GM21619 (cell line): Measurements from ENCODE around the gene SF1.
"Not testable (repeated sequence)": the region's sequence is repeated elsewhere in the genome, so short reads cannot be mapped to it uniquely, and the experiment has no call there.

Source experiments
- ATAC-seq: cut with Tn5 transposase; IDR thresholded peaks from one replicate; pipeline ENCODE4 v1.9.1; 2021; ENCODE audit not compliant: unreplicated experiment

SF1 gene, protein sequence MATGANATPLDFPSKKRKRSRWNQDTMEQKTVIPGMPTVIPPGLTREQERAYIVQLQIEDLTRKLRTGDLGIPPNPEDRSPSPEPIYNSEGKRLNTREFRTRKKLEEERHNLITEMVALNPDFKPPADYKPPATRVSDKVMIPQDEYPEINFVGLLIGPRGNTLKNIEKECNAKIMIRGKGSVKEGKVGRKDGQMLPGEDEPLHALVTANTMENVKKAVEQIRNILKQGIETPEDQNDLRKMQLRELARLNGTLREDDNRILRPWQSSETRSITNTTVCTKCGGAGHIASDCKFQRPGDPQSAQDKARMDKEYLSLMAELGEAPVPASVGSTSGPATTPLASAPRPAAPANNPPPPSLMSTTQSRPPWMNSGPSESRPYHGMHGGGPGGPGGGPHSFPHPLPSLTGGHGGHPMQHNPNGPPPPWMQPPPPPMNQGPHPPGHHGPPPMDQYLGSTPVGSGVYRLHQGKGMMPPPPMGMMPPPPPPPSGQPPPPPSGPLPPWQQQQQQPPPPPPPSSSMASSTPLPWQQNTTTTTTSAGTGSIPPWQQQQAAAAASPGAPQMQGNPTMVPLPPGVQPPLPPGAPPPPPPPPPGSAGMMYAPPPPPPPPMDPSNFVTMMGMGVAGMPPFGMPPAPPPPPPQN

DNA sequence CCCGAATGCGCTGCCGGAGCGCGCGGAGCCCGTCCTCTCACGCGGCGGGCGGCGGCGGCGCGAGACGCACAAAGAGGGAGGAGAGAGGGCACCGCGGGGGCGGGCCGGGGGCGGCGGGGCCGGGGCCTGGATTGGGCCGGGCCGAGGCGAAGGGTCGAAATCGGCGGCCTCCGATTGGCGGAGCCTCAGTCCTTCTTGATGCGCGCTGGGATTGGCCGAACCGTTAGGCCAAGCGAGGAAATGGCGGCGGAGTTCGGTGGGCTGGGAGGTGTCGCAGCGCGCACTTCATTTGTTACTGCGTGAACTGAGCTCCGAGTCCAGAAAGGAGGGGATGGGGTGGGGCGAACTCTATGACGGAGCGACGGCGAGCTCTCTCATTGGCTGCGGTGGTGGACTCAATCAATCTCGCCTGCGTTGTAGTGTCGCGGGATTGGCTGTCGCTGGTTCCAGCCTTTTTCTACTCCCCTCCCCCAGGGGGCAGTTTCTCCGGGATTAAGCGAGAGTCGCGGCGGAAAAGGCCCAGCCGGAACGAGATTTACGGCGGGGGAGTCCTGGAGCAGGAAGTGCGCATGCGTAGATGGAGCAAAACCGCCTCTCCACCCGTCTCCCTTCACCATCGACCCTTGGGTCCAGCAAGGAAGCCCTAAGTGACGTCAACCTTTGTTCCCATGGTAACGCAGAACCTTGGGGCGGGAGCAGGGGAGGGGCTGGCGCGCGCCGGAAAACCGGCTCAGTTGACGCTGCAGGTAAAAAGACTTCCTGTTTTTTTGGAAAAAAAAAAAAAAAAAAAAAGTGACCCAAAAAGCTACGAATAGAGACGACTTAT lies at the start of gene SF1:
TSS of gene SF1 (minus strand) at position 70 of the 826 bp plus-strand sequence. CDS start 150 bp downstream, outside the sequence.
- ATAC-seq, result peak; percentile 71

DNA sequence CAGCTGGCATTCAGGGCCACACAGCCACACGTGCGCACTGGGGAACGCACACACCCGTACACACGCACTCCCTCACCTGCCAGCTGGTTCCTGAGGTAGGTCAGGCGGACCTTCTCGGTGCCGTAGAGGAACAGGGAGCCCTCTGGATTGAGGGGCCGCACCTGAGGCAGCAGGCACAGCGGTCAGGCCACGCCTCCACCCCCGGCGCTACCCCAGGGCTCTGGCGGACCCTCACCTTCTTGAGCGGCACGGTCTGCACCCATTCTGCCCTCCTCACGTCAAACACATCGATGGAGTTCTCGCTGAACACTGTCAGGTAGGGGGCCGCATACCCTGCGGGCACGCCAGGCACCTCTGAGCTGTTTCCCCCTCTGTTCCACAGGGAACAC lies 49.1 kb upstream of the SF1 start:
- ATAC-seq, result no peak

DNA sequence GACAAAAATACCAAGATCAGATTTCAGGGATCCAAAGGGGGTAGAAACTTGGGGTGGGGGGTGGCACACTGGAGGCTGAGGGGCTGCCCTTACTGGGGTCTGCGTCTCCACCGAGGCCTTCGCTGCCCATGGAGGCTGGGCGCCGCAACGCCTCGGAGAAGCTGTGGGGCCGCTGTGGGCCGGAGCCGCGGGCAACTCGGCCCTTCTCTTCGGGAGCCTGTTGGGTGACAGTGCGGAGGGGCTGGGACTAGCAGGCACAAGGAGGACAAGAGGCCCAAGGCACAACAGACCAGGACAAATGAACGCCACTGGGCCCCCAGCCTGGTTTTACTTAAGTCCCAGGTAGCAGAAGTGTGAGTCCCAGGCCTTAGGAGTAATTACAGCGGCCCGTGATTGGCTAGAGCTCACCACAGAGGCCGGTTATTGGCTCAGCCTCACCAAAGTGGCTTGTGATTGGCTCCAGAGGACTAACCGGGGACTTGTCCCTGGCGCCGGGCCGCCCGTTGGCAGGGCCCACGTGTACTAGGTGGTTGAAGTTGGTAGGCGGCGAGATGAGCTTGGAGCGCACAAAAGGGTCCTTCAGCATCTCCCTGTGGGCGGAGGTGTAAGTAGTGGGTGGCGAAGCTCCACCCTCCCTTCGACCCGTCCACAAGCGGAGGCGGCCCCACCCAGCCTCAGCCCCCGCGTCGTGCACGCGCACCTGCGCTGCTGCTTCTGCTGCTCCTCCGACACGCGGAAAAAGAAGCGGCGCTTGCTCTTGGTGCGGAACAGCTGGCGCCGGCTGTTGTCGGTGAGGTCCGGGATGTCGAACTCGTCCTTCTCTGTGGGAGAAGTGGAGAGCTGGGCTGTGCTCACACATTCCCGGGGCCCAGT lies 48.5 kb upstream of the SF1 start:
- ATAC-seq, result no peak

DNA sequence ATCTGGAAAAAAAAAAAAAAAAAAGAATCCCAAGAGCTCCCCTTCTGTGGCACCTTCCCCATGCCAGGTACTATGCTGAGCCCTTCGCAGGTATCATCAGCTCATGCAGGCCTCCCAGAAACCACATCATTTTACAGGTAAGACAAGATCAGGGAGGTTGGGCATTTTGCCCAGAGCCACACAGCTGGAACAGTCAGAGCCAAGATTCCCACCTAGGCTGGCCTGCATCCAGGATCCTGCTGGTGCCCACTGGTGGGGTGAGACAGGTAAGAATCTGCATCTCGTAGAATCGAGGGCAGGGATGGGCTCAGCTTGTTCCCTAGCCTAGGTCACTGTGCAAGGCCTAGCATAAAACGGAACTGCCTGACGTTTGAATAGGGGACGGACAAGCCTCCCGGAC lies 47.7 kb upstream of the SF1 start:
- no peak for ATAC-seq

DNA sequence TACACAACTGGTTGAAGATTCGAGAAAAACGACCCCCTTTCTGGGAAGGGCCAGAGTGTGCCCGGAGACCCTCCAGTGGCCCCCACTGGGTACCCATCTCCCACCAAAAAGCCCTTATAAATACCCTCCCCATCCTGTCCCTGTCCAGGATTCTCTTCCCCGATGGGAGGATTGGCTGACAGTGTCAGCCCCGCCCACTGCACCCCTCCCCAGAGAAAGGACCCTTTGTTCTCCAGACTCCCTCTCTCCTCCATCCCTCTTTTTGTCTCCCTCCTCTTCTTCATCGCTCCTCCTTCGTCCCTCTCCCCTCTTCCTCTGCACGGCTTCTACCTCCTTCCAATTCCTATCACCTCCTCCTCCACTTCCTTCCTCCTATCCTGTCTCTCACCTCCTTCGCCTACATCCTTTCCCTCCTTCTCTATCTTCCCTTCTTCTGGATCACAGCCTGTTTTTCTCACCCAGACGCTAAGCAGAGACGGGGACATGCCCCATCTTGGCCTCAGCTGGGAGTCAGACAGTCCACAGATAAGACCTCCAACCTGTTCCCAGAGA lies 45.3 kb upstream of the SF1 start:
- ATAC-seq, result no peak

DNA sequence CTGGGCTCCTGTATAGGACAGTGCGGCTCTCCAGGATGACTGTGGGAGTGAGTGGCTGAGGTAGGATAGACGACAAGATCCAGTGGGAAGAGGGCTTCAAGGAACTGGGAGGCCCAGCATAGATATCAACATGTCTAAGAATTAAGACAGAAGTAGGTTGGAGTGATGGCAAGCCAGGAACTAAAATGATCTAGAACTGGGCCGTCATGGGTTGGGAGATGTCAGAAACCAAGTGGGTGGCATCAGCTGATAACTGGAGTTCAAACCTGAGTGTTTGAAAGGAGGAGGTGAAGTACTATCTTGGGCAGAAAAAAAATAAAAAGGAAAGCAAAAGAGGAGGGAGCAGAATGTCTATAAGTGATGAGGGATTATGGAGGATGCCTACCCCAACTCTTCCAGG lies 39.1 kb upstream of the SF1 start:
- no peak for ATAC-seq

DNA sequence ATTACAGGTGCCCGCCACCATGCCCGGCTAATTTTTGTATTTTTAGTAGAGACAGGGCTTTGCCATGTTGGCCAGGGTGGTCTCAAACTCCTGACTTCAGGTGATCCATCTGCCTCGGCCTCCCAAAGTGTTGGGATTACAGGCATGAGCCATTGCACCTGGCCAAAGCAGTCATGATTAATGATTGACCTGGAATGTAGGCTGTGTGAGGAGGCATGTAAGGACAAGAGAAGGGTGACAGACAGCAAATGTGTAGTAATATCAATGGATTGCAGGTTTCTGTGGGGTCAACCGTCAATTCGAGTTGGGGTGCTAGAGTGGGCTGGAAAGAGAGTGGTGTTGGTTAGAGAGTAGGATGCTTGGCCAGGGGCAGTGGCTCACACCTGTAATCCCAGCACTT lies 37.1 kb upstream of the SF1 start:
- not testable (repeated sequence) for ATAC-seq

DNA sequence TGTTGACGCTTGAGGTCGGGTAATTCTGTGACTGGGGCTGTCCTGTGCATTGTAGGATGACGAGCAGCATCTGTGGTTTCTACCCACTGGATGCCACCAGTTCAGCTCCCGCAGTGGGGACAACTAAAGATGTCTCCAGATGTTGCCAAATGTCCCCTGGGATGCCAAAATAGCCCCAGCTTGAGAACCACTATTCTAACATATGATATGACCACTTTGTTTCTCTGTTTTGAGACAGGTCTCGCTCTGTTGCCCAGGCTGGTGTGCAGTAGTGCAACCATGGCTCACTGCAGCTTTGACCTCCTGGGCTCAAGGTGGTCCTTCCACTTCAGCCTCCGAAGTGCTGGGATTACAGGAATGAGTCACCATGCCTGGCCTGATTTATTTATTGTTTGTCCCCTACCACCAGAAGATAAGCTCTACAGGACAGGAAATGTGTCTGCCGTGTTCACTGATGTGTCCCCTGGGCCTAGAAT lies 36.4 kb upstream of the SF1 start:
- peak; percentile 52 for ATAC-seq

DNA sequence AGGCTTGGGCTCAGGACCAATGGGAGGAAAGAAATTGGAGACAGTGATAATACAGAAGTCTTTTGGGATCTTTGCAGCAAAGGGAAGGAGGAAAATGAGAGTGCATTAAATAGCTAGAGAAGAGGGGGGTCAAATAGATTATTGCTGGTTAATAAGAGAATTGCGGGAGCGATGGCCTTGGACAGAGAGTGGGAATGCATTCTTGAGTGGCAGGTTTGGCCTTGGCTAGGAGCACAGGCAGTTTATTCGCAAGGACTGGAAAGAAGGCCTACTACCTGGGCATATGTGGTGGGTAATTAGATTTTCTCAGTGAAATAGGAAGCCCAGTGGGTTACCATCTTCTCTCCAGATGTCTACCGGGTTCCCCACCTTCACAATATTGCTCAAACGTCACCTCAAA lies 35.5 kb upstream of the SF1 start:
- no peak for ATAC-seq

DNA sequence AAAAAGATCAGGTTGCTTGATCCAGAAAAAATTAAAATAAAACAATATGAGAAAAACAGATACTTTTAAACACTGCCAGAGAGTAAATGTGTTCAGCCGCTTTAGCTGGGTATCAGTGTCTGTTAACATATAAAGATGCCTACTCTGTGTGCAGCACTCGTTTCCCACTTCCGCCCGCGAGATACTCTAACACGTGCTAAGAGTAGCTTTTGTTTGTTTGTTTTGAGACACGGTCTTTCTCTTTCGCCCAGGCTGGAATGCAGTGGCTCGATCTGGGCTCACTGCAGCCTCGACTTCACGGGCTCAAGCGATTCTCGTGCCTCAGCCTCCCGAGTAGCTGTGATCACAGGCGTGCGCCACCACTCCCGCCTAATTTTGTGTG lies 32.5 kb upstream of the SF1 start:
- ATAC-seq, result no peak

DNA sequence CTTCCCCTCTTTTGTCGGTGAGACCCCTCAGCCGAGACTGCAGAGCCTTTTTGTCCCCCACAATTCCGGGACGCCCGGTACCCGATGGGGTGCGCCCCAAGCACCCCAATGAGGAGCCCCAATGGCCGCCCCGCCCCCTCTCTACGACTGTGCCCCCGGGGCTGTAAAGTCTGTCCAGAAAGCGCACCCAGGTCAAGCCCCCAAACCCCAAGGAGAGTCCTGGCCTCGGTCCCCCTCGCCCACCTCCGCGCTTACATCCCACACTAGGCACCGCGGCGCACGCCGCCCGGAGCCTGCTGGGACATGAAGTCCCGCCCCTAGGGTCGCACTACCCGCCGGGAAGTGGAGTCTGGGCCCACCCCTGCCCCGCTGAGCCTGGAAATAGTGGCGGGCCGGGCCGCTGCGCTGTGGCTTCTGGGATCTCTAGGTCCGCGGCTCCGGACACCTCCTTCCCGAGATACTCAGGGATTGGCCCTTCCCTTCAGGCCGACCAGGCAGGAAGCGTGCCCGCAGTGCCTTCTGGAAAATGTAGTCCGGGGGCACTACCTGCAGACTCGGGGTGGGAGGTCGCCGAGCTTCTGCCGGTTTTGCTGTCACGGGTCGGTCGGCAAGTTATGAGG lies 32.0 kb upstream of the SF1 start, which contains the start of gene MEN1:
TSS of gene MEN1 (minus strand) at position 281 of the 620 bp plus-strand sequence. CDS start 442 bp downstream, outside the sequence.
- peak; percentile 58 for ATAC-seq

DNA sequence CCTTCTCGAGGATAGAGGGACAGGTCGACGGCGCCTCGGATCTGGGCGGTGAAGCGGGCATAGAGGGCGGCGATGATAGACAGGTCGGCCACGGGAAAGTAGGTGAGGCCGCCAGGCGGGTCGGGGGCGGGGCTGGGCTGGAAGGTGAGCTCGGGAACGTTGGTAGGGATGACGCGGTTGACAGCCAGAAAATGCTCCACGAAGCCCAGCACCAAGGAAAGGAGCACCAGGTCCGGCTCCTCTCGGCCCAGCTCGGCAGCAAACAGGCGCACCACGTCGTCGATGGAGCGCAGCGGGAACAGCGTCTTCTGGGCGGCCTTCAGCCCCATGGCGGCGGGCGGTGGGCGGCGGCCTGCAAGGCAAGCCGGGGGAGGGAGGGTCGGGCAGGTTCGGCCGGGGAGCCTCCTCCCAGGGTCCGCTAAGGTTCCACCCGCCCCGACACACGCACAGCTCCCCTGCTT lies 31.5 kb upstream of the SF1 start:
- no peak for ATAC-seq

DNA sequence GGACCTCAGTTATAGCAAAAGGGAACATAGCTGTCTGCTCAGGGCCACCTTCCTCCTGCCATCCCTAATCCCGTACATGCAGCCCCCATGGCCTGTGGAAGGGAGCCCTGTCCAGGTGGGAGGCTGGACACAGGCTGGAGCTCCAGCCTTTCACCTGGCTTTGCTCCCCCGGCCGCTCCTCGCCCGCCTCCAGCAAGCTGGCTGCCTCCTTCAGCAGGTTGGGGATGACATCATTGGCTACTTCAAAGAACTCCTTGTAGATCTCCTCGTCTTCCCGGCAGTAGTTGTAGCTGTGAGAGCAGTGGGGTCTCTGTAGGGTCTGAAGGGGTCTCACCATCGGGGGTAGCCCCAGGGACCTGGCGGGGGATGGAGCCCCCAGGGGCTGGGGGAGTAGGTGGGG lies 27.1 kb upstream of the SF1 start:
- no peak for ATAC-seq

DNA sequence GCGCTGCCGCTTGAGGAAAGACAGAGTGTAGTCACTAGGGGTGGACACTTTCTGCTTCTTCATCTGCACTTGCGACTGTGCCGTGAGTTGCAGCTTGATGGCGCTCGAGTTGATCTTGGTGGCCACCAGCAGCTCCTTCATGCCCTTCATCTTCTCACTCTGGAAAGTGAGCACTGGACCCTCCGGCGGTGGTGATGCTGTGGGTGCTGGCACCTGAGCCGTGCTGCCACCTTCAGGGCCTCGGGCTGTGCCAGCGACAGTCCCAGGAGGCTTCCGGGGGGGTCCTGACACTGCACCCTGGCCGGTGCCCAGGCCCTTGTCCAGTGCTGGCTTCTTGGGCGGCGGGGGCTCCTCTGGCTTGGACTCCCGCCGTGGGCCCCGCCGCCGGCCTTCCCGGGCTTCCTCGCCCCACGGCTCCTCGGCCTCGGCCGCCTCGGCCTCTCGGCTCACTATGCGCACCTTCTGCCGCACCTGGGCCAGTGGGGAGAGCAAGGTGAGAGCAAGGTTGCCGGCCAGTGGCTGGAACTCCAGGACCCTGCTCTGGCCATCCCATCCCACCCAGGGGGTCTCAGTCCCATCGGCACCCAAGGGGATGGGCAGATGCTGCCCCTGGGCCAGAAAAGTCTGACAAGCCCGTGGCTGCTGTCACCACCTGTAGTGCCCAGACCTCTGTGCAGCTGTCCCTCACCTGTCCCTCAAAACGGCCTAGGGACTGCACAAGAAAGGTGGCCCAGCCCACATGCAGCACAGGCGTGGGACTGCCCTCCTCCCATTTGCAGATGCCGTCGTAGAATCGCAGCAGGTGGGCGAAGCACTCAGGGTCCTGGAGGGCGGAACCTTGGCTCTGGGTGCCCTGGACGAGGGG lies 26.2 kb upstream of the SF1 start:
- ATAC-seq, result no peak

DNA sequence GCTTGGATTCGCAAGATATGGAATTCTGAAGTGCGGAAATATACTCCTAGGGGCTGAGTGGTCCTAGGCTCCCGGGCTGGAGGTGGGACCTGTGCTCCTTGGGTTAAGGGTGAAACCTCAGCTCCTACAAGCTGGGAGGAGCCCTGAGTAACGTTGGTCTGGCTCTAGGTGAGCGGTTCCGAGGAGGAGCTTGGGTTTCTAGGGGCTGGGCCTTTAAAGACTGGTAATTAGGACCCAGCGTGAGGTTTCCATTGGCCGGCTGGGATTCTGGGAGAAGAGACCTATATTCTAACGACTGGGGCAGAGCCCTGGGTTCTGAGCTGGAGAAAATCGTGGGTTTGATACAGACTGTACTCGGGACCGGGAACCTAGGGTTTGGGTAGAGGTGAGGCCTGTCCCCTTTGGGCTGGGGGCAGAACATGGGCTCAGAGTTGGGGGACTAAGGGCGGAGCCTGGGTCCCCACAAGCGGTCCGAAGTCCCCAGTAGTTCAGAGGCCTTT lies 25.6 kb upstream of the SF1 start:
- no peak for ATAC-seq

DNA sequence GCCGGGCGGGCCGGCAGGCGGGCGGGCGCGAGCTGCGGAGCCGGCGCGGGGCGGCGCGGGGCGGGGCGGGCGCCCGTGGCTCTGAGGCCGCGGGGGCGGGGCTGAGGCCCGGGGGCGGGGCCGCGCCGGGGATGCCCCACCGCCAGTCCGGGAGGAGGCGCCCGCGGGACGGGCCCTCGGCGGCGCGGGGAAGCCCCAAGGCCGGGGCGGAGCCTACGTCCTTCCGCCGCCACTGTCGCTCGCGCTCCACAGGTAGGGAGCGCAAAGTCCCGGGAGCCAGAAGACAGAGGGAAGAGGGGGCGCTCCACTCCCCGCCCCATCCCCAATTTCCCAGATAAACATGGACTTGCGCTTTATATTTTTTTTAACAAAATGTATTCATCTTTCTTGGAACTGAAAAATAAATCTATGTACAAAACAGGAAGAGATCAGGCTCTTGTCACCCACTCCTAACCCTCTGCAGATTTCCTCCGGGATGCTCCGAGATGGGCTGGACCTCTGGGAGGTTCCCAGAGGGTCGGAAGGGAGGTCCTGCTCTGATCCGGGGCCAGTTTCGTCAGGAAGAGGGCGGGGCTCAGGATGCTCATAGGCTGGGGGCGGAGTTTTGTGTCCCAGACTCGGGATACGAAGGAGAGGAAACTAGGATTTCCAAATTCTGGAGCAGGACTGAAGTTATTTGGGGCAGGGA lies 25.0 kb upstream of the SF1 start, which contains the start of gene MAP4K2:
TSS of gene MAP4K2 (minus strand) at position 57 of the 688 bp plus-strand sequence. CDS start 65 bp downstream, outside the sequence.
- peak; percentile 39 for ATAC-seq

DNA sequence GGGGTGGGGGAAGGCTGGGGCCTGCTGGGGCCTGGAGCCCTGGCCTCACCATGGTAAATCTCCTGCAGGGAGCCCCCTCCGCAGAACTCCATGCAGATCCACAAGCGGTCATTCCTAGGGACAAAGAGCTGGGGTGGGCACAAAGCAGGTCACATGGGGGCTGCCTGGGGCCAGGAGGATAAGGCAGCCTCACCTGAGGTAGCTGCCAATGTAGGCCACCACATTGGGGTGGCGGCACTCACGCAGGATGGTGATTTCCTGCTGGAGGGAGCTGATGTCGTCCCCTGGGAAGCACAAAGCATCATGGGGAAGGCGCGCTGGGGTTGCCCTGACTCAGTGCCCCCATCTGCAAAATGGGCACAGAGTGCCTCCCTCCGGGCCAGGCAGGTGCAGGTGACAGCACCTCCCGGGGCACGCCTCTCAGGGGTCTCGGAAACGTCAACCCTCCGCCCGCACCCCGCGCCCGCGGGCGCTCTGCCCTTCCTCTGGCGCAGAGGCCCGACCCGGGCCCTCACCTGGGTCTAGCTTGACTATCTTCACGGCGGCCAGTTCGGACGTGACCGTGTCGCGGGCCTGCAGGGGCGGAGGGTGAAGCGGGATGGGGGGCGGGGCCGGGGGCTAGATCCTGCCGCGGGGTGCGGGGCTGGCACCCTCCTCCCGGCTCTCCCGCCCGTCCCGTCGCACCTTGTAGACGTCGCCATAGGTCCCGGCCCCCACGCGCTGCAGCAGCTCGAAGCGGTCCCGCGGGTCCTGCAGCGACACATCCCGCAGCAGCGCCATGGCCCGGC lies 24.2 kb upstream of the SF1 start:
- ATAC-seq, result peak; percentile 26
